CD4-positive, alpha-beta memory T cell (primary cell): Measurements from ENCODE around the gene CSDE1. TPM values are rescaled to one million over a fixed set of nuclear protein-coding genes. Genes with fewer than 3 reads are reported as not detected.
A peak's percentile ranks its signal among the peaks of the same experiment; 100 is the strongest.
"Not testable (repeated sequence)": the region's sequence is repeated elsewhere in the genome, so short reads cannot be mapped to it uniquely, and the experiment has no call there.

Source experiments
- CTCF ChIA-PET: fragments of 350-600 bp; sonication (Branson Sonifier 250); formaldehyde crosslinking; loops from one replicate; lab custom pipeline; 2021; ENCODE audit warnings: inconsistent platforms; ENCODE audit not compliant: partially characterized antibody; lab: Charles Lee
- POLR2A ChIA-PET: fragments of 350-600 bp; sonication (Branson Sonifier 250); formaldehyde crosslinking; loops from one replicate; lab custom pipeline; 2021; ENCODE audit not compliant: partially characterized antibody; lab: Charles Lee
- DNase-seq, 5 donors: peaks; one replicate each; pipeline versions ENCODE4 v3.0.0 to v3.0.0-alpha.2; 2020 to 2022; ENCODE audit warnings: mixed read lengths in 1 of 5
- H3K27ac ChIP-seq: one replicate; pipeline ENCODE4 v1.7.0; 2013; ENCODE audit warnings: low read depth, low read length
- H3K27me3 ChIP-seq: 2 replicates; pipeline ENCODE4 v1.7.0; 2013; ENCODE audit warnings: mild to moderate bottlenecking, low read length, moderate library complexity; ENCODE audit not compliant: insufficient read depth
- H3K36me3 ChIP-seq: 2 replicates; pipeline ENCODE4 v1.7.0; 2013; ENCODE audit warnings: mild to moderate bottlenecking, low read length, moderate library complexity; ENCODE audit not compliant: insufficient read depth
- H3K4me1 ChIP-seq: 2 replicates; pipeline ENCODE4 v1.7.0; 2013; ENCODE audit warnings: mild to moderate bottlenecking, low read length, moderate library complexity; ENCODE audit not compliant: insufficient read depth
- H3K4me3 ChIP-seq, 2 donors: one replicate each; pipeline ENCODE4 v1.7.0; 2013; ENCODE audit warnings: low read length in 2 of 2, mild to moderate bottlenecking in 1 of 2
- H3K9me3 ChIP-seq, 2 donors: one replicate each; pipeline ENCODE4 v1.7.0; 2013; ENCODE audit warnings: low read length in 2 of 2, control low read depth in 1 of 2; ENCODE audit not compliant: control insufficient read depth in 1 of 2
- H3K27ac Mint-ChIP-seq, 7 donors: one replicate each; pipeline ENCODE4 v1.8.0; 2020 to 2021; ENCODE audit warnings: mixed read lengths in 7 of 7, mild to moderate bottlenecking in 6 of 7, inconsistent platforms in 3 of 7, moderate library complexity in 3 of 7
- H3K27me3 Mint-ChIP-seq, 2 donors: one replicate each; pipeline ENCODE4 v1.8.0; 2020 to 2021; ENCODE audit warnings: mixed read lengths in 2 of 2
- H3K36me3 Mint-ChIP-seq, 2 donors: one replicate each; pipeline ENCODE4 v1.8.0; 2020 to 2021; ENCODE audit warnings: mixed read lengths in 2 of 2, inconsistent platforms in 1 of 2, mild to moderate bottlenecking in 1 of 2
- H3K4me1 Mint-ChIP-seq, 4 donors: one replicate each; pipeline ENCODE4 v1.8.0; 2020 to 2021; ENCODE audit warnings: mixed read lengths in 4 of 4, mild to moderate bottlenecking in 1 of 4
- H3K4me3 Mint-ChIP-seq, 8 donors: one replicate each; pipeline ENCODE4 v1.8.0; 2020 to 2021; ENCODE audit warnings: mixed read lengths in 8 of 8, mild to moderate bottlenecking in 7 of 8, moderate library complexity in 6 of 8, inconsistent platforms in 3 of 8
- H3K9me3 Mint-ChIP-seq, 8 donors: one replicate each; pipeline ENCODE4 v1.8.0; 2020 to 2021; ENCODE audit warnings: mixed read lengths in 8 of 8, mild to moderate bottlenecking in 5 of 8, inconsistent platforms in 3 of 8, moderate library complexity in 1 of 8
- intact Hi-C: fragments of 100-400 bp; cut with micrococcal nuclease; formaldehyde crosslinking; loops from one replicate; pipeline ENCODE4 v1.15.1; 2023
- polyA plus RNA-seq, 2 donors: library from polyadenylated mRNA; unstranded; fragments of 300-500 nt; fragmentation: Illumina TruSeq; gene quantifications; one replicate each; pipeline ENCODE4 v1.2.3, GENCODE V29; 2021
- total RNA-seq, 2 experiments: library from RNA; stranded (reverse); gene quantifications; one replicate each; pipeline ENCODE4 v1.2.3, GENCODE V29; 2021

Gene CSDE1
- total and polyA plus RNA-seq, 4 experiments from 2014 or later = 391 to 559 (median 487) TPM

- Mint-ChIP-seq H3K4me3 (peak overlapping the region; percentile 97 to 100 (median 100)), H3K27me3 (no peaks in the 10 kb centered on the region), H3K9me3 (peaks cover 0 to 5% (median 3%) of the 10 kb centered on the region in 8 donors), H3K27ac (peak overlapping the region; percentile 100), H3K36me3 (peaks cover 4 to 30% of the 10 kb centered on the region in 2 donors), H3K4me1 (peaks cover 38 to 55% (median 45%) of the 10 kb centered on the region in 4 donors)
- H3K36me3 ChIP-seq = no peaks in the 10 kb centered on the region
- peak overlapping the region; percentile 97 to 99 for H3K4me3 ChIP-seq
- no peak for DNase-seq
- intact Hi-C loops = loop anchor here (1.0 to 10.0 kb wide), 2 partner anchors 247 to 346 kb away; partner anchors contain the start of gene TRIM33
- POLR2A ChIA-PET = interaction anchor here (1.0 to 3.9 kb wide), 10 partner anchors 20 to 946 kb away, joined by 3 to 45 read pairs (median 6); partner anchors contain the start of genes AP4B1, BCAS2, DCLRE1B and DENND2C
- CTCF ChIA-PET = no interaction called here
- H3K9me3 ChIP-seq = no peaks in the 10 kb centered on the region
- H3K4me1 ChIP-seq = peaks cover 45% of the 10 kb centered on the region
- peak overlapping the region; percentile 100 for H3K27ac ChIP-seq
- no peaks in the 10 kb centered on the region for H3K27me3 ChIP-seq
Observed at GRCh38 chr1:114758256-114758832, 560 bp upstream of the CSDE1 start.

- Mint-ChIP-seq H3K4me3 (peak overlapping the region; percentile 97 to 100 (median 100)), H3K27me3 (no peaks in the 10 kb centered on the region), H3K9me3 (peaks cover 0 to 2% (median 0%) of the 10 kb centered on the region in 8 donors), H3K4me1 (peaks cover 50 to 68% (median 56%) of the 10 kb centered on the region in 4 donors), H3K27ac (peak overlapping the region; percentile 100), H3K36me3 (peaks cover 0 to 30% of the 10 kb centered on the region in 2 donors)
- DNase-seq = peak in 1 of 5 donors; percentile 49
- Histone ChIP-seq H3K9me3 (no peaks in the 10 kb centered on the region), H3K4me1 (peaks cover 59% of the 10 kb centered on the region), H3K36me3 (no peaks in the 10 kb centered on the region), H3K4me3 (peak overlapping the region; percentile 97 to 99), H3K27ac (peak overlapping the region; percentile 100), H3K27me3 (no peaks in the 10 kb centered on the region)
- ChIA-PET POLR2A (interaction anchor here (0.6 to 3.9 kb wide), 15 partner anchors 8 to 945 kb away, joined by 3 to 45 read pairs (median 5); partner anchors contain the start of genes BCAS2, DENND2C, NRAS and RSBN1), CTCF (interaction anchor here (0.9 to 1.5 kb wide), 2 partner anchors 22 to 86 kb away, joined by 3 read pairs; no protein-coding TSS in a partner anchor)
- intact Hi-C loops = loop anchor here (1.0 to 10.0 kb wide), 6 partner anchors 23 to 945 kb away; partner anchors contain the start of genes BCAS2, NRAS, RSBN1 and SIKE1
Observed at GRCh38 chr1:114756949-114757454, 782 bp downstream of the CSDE1 start.

GRCh38 chr1:114756009-114756892, 1.5 kb downstream of the CSDE1 start:
- intact Hi-C loops = loop anchor here (2.0 to 10.0 kb wide), 2 partner anchors 307 to 349 kb away; no protein-coding TSS in a partner anchor
- Histone ChIP-seq H3K36me3 (no peaks in the 10 kb centered on the region), H3K9me3 (no peaks in the 10 kb centered on the region), H3K4me3 (peak overlapping the region; percentile 97 to 99), H3K4me1 (peaks cover 66% of the 10 kb centered on the region), H3K27ac (peak overlapping the region; percentile 100), H3K27me3 (no peaks in the 10 kb centered on the region)
- H3K27ac Mint-ChIP-seq = peak overlapping the region; percentile 100
- peak overlapping the region; percentile 97 to 100 (median 100) for H3K4me3 Mint-ChIP-seq
- peaks cover 57 to 76% (median 63%) of the 10 kb centered on the region in 4 donors for H3K4me1 Mint-ChIP-seq
- H3K27me3 Mint-ChIP-seq = no peaks in the 10 kb centered on the region
- ChIA-PET CTCF (interaction anchor here (0.8 to 1.5 kb wide), 3 partner anchors 22 to 173 kb away, joined by 3 read pairs; no protein-coding TSS in a partner anchor), POLR2A (interaction anchor here (0.6 to 3.9 kb wide), 6 partner anchors 22 to 812 kb away, joined by 3 to 45 read pairs (median 15); partner anchors contain the start of genes NRAS, SIKE1 and TRIM33)
- H3K36me3 Mint-ChIP-seq = peaks cover 0 to 30% of the 10 kb centered on the region in 2 donors
- peak in 3 of 5 donors; percentile 13 to 59 (median 27) for DNase-seq
- H3K9me3 Mint-ChIP-seq = peaks cover 0 to 2% (median 0%) of the 10 kb centered on the region in 8 donors

- Mint-ChIP-seq H3K9me3 (peaks cover 0 to 2% (median 0%) of the 10 kb centered on the region in 8 donors), H3K27ac (peak overlapping the region; percentile 80 to 100 (median 100)), H3K36me3 (peaks cover 3 to 30% of the 10 kb centered on the region in 2 donors), H3K4me1 (peaks cover 64 to 86% (median 72%) of the 10 kb centered on the region in 4 donors), H3K4me3 (peak overlapping the region; percentile 97 to 100 (median 100)), H3K27me3 (no peaks in the 10 kb centered on the region)
- ChIA-PET CTCF (interaction anchor here (0.8 kb wide), 1 partner anchor 172 kb away, joined by 3 read pairs; no protein-coding TSS in a partner anchor), POLR2A (interaction anchor here (0.6 to 0.9 kb wide), 3 partner anchors 25 to 811 kb away, joined by 3 read pairs; partner anchors contain the start of genes SIKE1 and TRIM33)
- Histone ChIP-seq H3K27ac (peak overlapping the region; percentile 100), H3K4me3 (peak overlapping the region; percentile 97 to 99), H3K4me1 (peaks cover 76% of the 10 kb centered on the region), H3K36me3 (no peaks in the 10 kb centered on the region), H3K9me3 (no peaks in the 10 kb centered on the region), H3K27me3 (no peaks in the 10 kb centered on the region)
- intact Hi-C loops = loop anchor here (10.0 kb wide), 1 partner anchor 350 kb away; no protein-coding TSS in a partner anchor
- no peak for DNase-seq
Observed at GRCh38 chr1:114755006-114755931, 2.5 kb downstream of the CSDE1 start.

GRCh38 chr1:114753702-114754101, 4.1 kb downstream of the CSDE1 start:
- POLR2A ChIA-PET, DNase-seq, H3K9me3 ChIP-seq, H3K27me3 ChIP-seq, H3K27me3 Mint-ChIP-seq, H3K9me3 Mint-ChIP-seq: not testable (repeated sequence)
- H3K4me1 Mint-ChIP-seq = peaks cover 76 to 100% (median 86%) of the 10 kb centered on the region in 4 donors
- peaks cover 15 to 45% of the 10 kb centered on the region in 2 donors for H3K36me3 Mint-ChIP-seq
- Histone ChIP-seq H3K27ac (peak overlapping the region; percentile 100), H3K4me1 (peaks cover 91% of the 10 kb centered on the region), H3K4me3 (peak overlapping the region in 1 of 2 donors; percentile 12), H3K36me3 (peaks cover 13% of the 10 kb centered on the region)
- intact Hi-C loops = loop anchor here (10.0 kb wide), 1 partner anchor 351 kb away; no protein-coding TSS in a partner anchor
- CTCF ChIA-PET = interaction anchor here (0.7 kb wide), 1 partner anchor 16 kb away, joined by 4 read pairs; no protein-coding TSS in a partner anchor
- peak overlapping the region; percentile 60 to 100 (median 89) for H3K27ac Mint-ChIP-seq
- peak overlapping the region; percentile 58 to 100 (median 100) for H3K4me3 Mint-ChIP-seq
